Trophoblast cell (in vitro differentiated cells and primary cell): ENCODE data around the gene GADD45G.

Source experiments
- DNase-seq, 2 donors: peaks; one replicate each; pipeline ENCODE4 v3.0.0-alpha.2; 2016
- H2AFZ ChIP-seq: 2 replicates; pipeline ENCODE4 v1.6.1; 2013; ENCODE audit warnings: low read length, moderate library complexity, mild to moderate bottlenecking; ENCODE audit not compliant: insufficient read depth, poor library complexity
- H2AK5ac ChIP-seq: 2 replicates; pipeline ENCODE4 v1.6.1; 2013; ENCODE audit warnings: mild to moderate bottlenecking, low read length
- H2BK120ac ChIP-seq: 2 replicates; pipeline ENCODE4 v1.6.1; 2013; ENCODE audit warnings: low read length, mild to moderate bottlenecking, moderate library complexity; ENCODE audit not compliant: insufficient read depth, poor library complexity
- H2BK12ac ChIP-seq: 2 replicates; pipeline ENCODE4 v1.6.1; 2013; ENCODE audit warnings: mild to moderate bottlenecking, low read length, moderate library complexity
- H2BK5ac ChIP-seq: 2 replicates; pipeline ENCODE4 v1.6.1; 2013; ENCODE audit warnings: low read length, low read depth, moderate library complexity, mild to moderate bottlenecking; ENCODE audit not compliant: poor library complexity
- H3K14ac ChIP-seq: 2 replicates; pipeline ENCODE4 v1.6.1; 2013; ENCODE audit warnings: mild to moderate bottlenecking, low read length
- H3K18ac ChIP-seq: 2 replicates; pipeline ENCODE4 v1.6.1; 2013; ENCODE audit warnings: mild to moderate bottlenecking, low read length
- H3K23ac ChIP-seq: 2 replicates; pipeline ENCODE4 v1.6.1; 2013; ENCODE audit warnings: low read length
- H3K27ac ChIP-seq: 2 replicates; pipeline ENCODE4 v1.5.1; 2013; ENCODE audit warnings: low read depth, mild to moderate bottlenecking, inconsistent platforms, low read length, moderate library complexity
- H3K27me3 ChIP-seq: 2 replicates; pipeline ENCODE4 v1.6.1; 2013; ENCODE audit warnings: inconsistent platforms, mild to moderate bottlenecking, low read length, moderate library complexity; ENCODE audit not compliant: insufficient read depth
- H3K36me3 ChIP-seq, 2 experiments: 1 replicate in 1 of 2; 2 replicates in 1 of 2; pipeline ENCODE4 v1.6.1; 2013; ENCODE audit warnings: low read length in 2 of 2, mild to moderate bottlenecking in 2 of 2, moderate library complexity in 1 of 2; ENCODE audit not compliant: insufficient read depth in 2 of 2, control insufficient read depth in 1 of 2
- H3K4ac ChIP-seq: 2 replicates; pipeline ENCODE4 v1.6.1; 2013; ENCODE audit warnings: low read depth, mild to moderate bottlenecking, low read length, moderate library complexity
- H3K4me1 ChIP-seq, 2 experiments: 1 replicate in 1 of 2; 2 replicates in 1 of 2; pipeline ENCODE4 v1.6.1; 2013; ENCODE audit warnings: low read length in 2 of 2, mild to moderate bottlenecking in 2 of 2, moderate library complexity in 1 of 2; ENCODE audit not compliant: insufficient read depth in 2 of 2, control insufficient read depth in 1 of 2
- H3K4me2 ChIP-seq: 2 replicates; pipeline ENCODE4 v1.6.1; 2013; ENCODE audit warnings: inconsistent platforms, mild to moderate bottlenecking, low read length, moderate library complexity
- H3K4me3 ChIP-seq: 2 replicates; pipeline ENCODE4 v1.5.1; 2013; ENCODE audit warnings: mild to moderate bottlenecking, low read depth, low read length, inconsistent platforms
- H3K79me1 ChIP-seq: one replicate; pipeline ENCODE4 v1.6.1; 2013; ENCODE audit warnings: low read length
- H3K79me2 ChIP-seq: 2 replicates; pipeline ENCODE4 v1.6.1; 2013; ENCODE audit warnings: low read length, mild to moderate bottlenecking; ENCODE audit not compliant: control insufficient read depth, insufficient read depth, poor library complexity
- H3K9ac ChIP-seq: 2 replicates; pipeline ENCODE4 v1.6.1; 2013; ENCODE audit warnings: mild to moderate bottlenecking, low read length
- H3K9me3 ChIP-seq: 2 replicates; pipeline ENCODE4 v1.6.1; 2013; ENCODE audit warnings: low read depth, mild to moderate bottlenecking, control low read depth, inconsistent platforms, low read length; ENCODE audit not compliant: insufficient read depth
- H4K12ac ChIP-seq: 2 replicates; pipeline ENCODE4 v1.6.1; 2013; ENCODE audit warnings: low read depth, mild to moderate bottlenecking, low read length, moderate library complexity
- H4K8ac ChIP-seq: 2 replicates; pipeline ENCODE4 v1.6.1; 2013; ENCODE audit warnings: low read depth, mild to moderate bottlenecking, low read length, moderate library complexity
- H4K91ac ChIP-seq: one replicate; pipeline ENCODE4 v1.6.1; 2013; ENCODE audit warnings: low read depth, mild to moderate bottlenecking, low read length, moderate library complexity
- WGBS: extraction: QIAGEN DNeasy Blood & Tissue Kit; methylation state at CpG from one replicate; pipeline ENCODE4 v1.1.7; 2013; ENCODE audit warnings: missing lambda C conversion rate; ENCODE audit not compliant: insufficient read length, insufficient coverage; ENCODE audit errors: extremely low coverage; 5-methylcytosine and 5-hydroxymethylcytosine counted together

The GADD45G gene

DNA sequence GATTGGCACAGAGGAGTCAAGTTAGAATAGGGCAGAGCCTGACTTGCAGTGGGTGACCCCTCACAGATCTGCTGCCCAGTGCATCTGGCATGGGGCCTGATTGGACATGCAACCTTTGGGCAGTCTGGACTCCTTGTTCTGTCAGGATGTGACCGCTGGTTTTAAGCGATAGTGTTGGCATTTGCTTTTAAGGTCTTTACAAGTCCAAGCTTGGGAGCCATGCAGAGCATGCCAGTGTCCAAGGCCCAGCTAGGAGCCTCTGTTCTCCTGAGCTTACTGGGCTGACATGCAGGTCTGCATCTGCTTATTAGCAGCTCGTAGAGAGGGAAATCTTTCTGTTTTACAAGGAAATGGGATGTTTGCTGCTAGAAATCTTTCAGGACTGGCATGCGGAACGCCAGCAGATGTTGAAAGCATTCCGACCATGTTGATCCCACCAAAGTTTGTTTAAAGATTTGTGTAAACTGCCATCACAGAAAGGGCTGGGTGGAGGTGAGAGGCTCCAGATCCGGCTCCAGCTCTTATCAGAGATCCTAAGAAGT is 27.5 kb downstream of the GADD45G start:
- Histone ChIP-seq H3K4me2 (no peak overlapping the region), H3K18ac (no peak overlapping the region), H2BK5ac (no peak overlapping the region), H2AK5ac (no peak overlapping the region), H4K8ac (no peak overlapping the region), H3K14ac (no peak overlapping the region), H3K4me1 (peaks cover 8 to 11% of the 10 kb centered on the region in 2 experiments), H2BK120ac (no peak overlapping the region), H3K27ac (no peak overlapping the region), H3K79me1 (peaks cover 3% of the 10 kb centered on the region), H4K12ac (no peak overlapping the region), H4K91ac (no peak overlapping the region), H2AFZ (no peak overlapping the region), H3K4ac (no peak overlapping the region), H3K79me2 (no peaks in the 10 kb centered on the region), H3K27me3 (no peaks in the 10 kb centered on the region), H3K9ac (no peak overlapping the region), H3K23ac (no peak overlapping the region), H3K4me3 (no peak overlapping the region), H3K9me3 (peaks cover 2% of the 10 kb centered on the region), H2BK12ac (no peak overlapping the region), H3K36me3 (no peaks in the 10 kb centered on the region)
- no CpG with 5 or more reads among the region's 7 CpGs for WGBS
- DNase-seq, result no peak

DNA sequence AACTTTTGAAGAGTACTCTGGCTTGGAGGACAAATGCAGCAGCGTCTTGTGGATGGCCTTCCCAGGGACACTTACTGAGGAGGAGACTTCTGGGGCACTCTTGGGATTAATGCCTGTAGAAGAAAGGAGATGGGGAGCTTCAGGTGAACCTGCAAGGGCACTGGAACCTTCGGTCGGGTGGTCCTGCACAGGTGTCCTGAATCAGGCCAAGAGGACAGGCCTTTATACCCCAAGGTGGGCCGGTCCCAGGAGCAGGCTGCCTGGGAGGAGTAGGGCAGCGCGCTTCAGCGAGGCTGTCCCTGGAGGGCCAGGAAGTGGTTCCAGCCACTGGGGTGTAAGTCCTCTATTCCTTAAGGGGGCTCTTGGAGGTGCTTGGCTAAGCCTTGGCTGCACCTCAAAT is 27.9 kb downstream of the GADD45G start:
- H3K14ac ChIP-seq, result no peak overlapping the region
- no peak overlapping the region for H4K12ac ChIP-seq
- H4K91ac ChIP-seq, result no peak overlapping the region
- no peaks in the 10 kb centered on the region for H3K27me3 ChIP-seq
- no peak overlapping the region for H2BK120ac ChIP-seq
- H3K4ac ChIP-seq, result no peak overlapping the region
- H3K23ac ChIP-seq, result no peak overlapping the region
- H3K4me3 ChIP-seq, result no peak overlapping the region
- no peak overlapping the region for H2BK5ac ChIP-seq
- H3K18ac ChIP-seq, result no peak overlapping the region
- H3K36me3 ChIP-seq, result no peaks in the 10 kb centered on the region
- peaks cover 5% of the 10 kb centered on the region for H3K79me1 ChIP-seq
- DNase-seq, result no peak
- WGBS, result no CpG with 5 or more reads among the region's 7 CpGs
- H3K4me1 ChIP-seq, result peaks cover 10 to 14% of the 10 kb centered on the region in 2 experiments
- no peak overlapping the region for H2AFZ ChIP-seq
- H3K27ac ChIP-seq, result no peak overlapping the region
- H3K79me2 ChIP-seq, result no peaks in the 10 kb centered on the region
- no peak overlapping the region for H4K8ac ChIP-seq
- H3K9ac ChIP-seq, result no peak overlapping the region
- H2AK5ac ChIP-seq, result no peak overlapping the region
- no peak overlapping the region for H3K4me2 ChIP-seq
- H2BK12ac ChIP-seq, result no peak overlapping the region
- H3K9me3 ChIP-seq, result peaks cover 2% of the 10 kb centered on the region

DNA sequence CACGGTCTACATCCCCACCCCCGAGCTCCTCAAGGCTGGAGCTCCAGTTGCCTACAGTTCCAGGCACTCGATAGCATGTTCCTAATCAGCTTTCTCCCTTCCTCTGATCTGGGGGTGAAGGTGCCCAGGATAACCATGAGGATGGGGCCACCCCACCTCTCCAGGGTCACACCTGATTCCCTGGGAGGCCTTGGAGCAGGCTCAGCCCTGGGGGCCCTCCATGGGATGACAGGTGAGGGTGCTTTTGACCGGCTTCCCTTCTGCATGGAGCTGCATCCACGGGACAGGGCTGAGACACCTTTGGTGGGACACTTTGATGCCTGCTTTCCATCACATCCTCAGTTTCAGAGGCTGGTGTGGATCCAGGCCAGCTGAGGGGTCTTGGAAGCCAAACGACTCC is 28.6 kb downstream of the GADD45G start:
- H4K8ac ChIP-seq, result no peak overlapping the region
- H4K91ac ChIP-seq, result no peak overlapping the region
- H3K4me2 ChIP-seq, result no peak overlapping the region
- H3K9me3 ChIP-seq, result peaks cover 2% of the 10 kb centered on the region
- no peak overlapping the region for H3K9ac ChIP-seq
- WGBS, result no CpG with 5 or more reads among the region's 6 CpGs
- peaks cover 5% of the 10 kb centered on the region for H3K79me1 ChIP-seq
- no peak overlapping the region for H2AFZ ChIP-seq
- no peak overlapping the region for H3K27ac ChIP-seq
- H3K4me1 ChIP-seq, result peaks cover 17 to 20% of the 10 kb centered on the region in 2 experiments
- H2BK5ac ChIP-seq, result no peak overlapping the region
- no peak for DNase-seq
- H2BK120ac ChIP-seq, result no peak overlapping the region
- H3K18ac ChIP-seq, result peak overlapping the region; percentile 3
- H3K4ac ChIP-seq, result no peak overlapping the region
- no peak overlapping the region for H3K14ac ChIP-seq
- no peak overlapping the region for H3K23ac ChIP-seq
- peak overlapping the region; percentile 11 for H2BK12ac ChIP-seq
- H3K36me3 ChIP-seq, result no peaks in the 10 kb centered on the region
- no peaks in the 10 kb centered on the region for H3K27me3 ChIP-seq
- H3K79me2 ChIP-seq, result no peaks in the 10 kb centered on the region
- no peak overlapping the region for H3K4me3 ChIP-seq
- no peak overlapping the region for H4K12ac ChIP-seq
- H2AK5ac ChIP-seq, result no peak overlapping the region

DNA sequence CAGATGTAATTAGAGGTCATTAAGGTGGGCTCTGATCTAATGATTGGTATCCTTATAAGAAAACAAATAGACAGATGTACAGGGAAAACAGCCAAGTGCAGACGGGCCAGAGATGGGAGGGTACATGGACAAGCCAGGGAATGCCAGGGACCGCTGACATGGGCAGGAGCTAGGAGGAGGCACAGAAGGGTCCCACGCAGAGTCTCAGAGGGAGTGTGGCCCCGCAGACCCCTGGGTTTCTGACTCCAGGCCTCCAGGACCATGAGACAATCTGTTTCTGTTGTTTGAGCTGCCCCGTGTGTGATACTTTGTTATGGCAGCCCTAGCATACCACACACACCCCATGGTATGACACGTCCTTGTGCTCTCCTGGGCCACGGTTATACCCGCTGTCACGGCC is 29.1 kb downstream of the GADD45G start:
- H3K4me3 ChIP-seq, result no peak overlapping the region
- peaks cover 2% of the 10 kb centered on the region for H3K9me3 ChIP-seq
- H4K91ac ChIP-seq, result no peak overlapping the region
- no peak for DNase-seq
- H3K4ac ChIP-seq, result no peak overlapping the region
- no peak overlapping the region for H2BK12ac ChIP-seq
- no peak overlapping the region for H4K8ac ChIP-seq
- H3K23ac ChIP-seq, result no peak overlapping the region
- peaks cover 5% of the 10 kb centered on the region for H3K79me1 ChIP-seq
- no peak overlapping the region for H3K9ac ChIP-seq
- H3K27me3 ChIP-seq, result no peaks in the 10 kb centered on the region
- no peak overlapping the region for H3K18ac ChIP-seq
- peak overlapping the region; percentile 11 for H2AK5ac ChIP-seq
- H2AFZ ChIP-seq, result no peak overlapping the region
- no peaks in the 10 kb centered on the region for H3K36me3 ChIP-seq
- H2BK120ac ChIP-seq, result no peak overlapping the region
- WGBS, result no CpG with 5 or more reads among the region's 9 CpGs
- H3K4me1 ChIP-seq, result peaks cover 18 to 21% of the 10 kb centered on the region in 2 experiments
- H4K12ac ChIP-seq, result no peak overlapping the region
- no peak overlapping the region for H3K27ac ChIP-seq
- H2BK5ac ChIP-seq, result no peak overlapping the region
- no peaks in the 10 kb centered on the region for H3K79me2 ChIP-seq
- H3K4me2 ChIP-seq, result no peak overlapping the region
- H3K14ac ChIP-seq, result no peak overlapping the region
